M059J (cell line): ENCODE data around the gene PIM1. TPM values are rescaled to one million over a fixed set of nuclear protein-coding genes. Genes with fewer than 3 reads are reported as not detected.

Source experiments
- DNase-seq: peaks from one replicate; pipeline ENCODE4 v3.0.0-alpha.2; 2012; ENCODE audit warnings: low read depth
- total RNA-seq: library from RNA; depleted of rRNA; stranded (reverse); fragments of >200 nt; shearing (Covaris generic); gene quantifications from 2 replicates; pipeline ENCODE4 v1.2.3, GENCODE V29; 2014; rRNA removed

PIM1 gene
- total RNA-seq, 1 experiment from 2014 or later = 22.0 TPM

GRCh38 chr6:37222125-37222967 lies 52.4 kb downstream of the PIM1 start:
- DNase-seq = peak; percentile 97

- DNase-seq = no peak
Observed at GRCh38 chr6:37222992-37223391, 53.0 kb downstream of the PIM1 start.

Other genes with a start within 250 kb of the PIM1 start
- gene PI16, start 215.4 kb upstream of the PIM1 start, total RNA-seq = not detected in 2 replicates
- gene MTCH1, start 184.0 kb upstream of the PIM1 start, total RNA-seq = 385 and 490 TPM in 2 replicates
- gene FGD2, start 164.5 kb upstream of the PIM1 start, total RNA-seq = not detected in 2 replicates
- gene TBC1D22B, start 87.6 kb downstream of the PIM1 start, total RNA-seq = 10.7 and 13.9 TPM in 2 replicates
- gene TMEM217, start 88.0 kb downstream of the PIM1 start, total RNA-seq = 1.3 and 1.4 TPM in 2 replicates
- 48.7 and 58.4 TPM in 2 replicates for gene RNF8, start 183.8 kb downstream of the PIM1 start, total RNA-seq